HCT116 (cell line): ENCODE measurements around the gene WIPF3. TPM values are rescaled to one million over a fixed set of nuclear protein-coding genes. Genes with fewer than 3 reads are reported as not detected.

ENCODE experiments used
- ATAC-seq: fragments of 200-7000 bp; cut with Tn5 transposase; 2 replicates; pipeline ENCODE4 v1.9.1; 2020; ENCODE audit warnings: mild to moderate bottlenecking, moderate library complexity
- BruUV-seq: library from RNA; stranded (reverse); fragments of 400-500 nt; replicated peaks from 2 replicates; lab custom pipeline; 2021; lab: Mats Ljungman, UMichigan
- CTCF ChIA-PET: fragments of 300-600 bp; sonication (Branson Sonifier 250); formaldehyde crosslinking; loops from one replicate; lab custom pipeline; 2021; ENCODE audit warnings: antibody characterized with exemption; lab: Charles Lee
- POLR2A ChIA-PET: fragments of 300-600, 350-600 bp; sonication (Branson Sonifier 250); formaldehyde crosslinking; loops from one replicate; lab custom pipeline; 2021; ENCODE audit warnings: antibody characterized with exemption; lab: Charles Lee
- RAD21 ChIA-PET, 2 experiments: fragments of 300-600 bp; sonication (Branson Sonifier 250); formaldehyde crosslinking; loops; one replicate each; lab custom pipeline; 2023; ENCODE audit warnings: low total read pairs in 2 of 2; ENCODE audit not compliant: uncharacterized antibody in 2 of 2, unreplicated experiment in 2 of 2, low non-redundant PET in 1 of 2; lab: Charles Lee
- DNase-seq: peaks from one replicate; pipeline ENCODE4 v3.0.0-alpha.2; 2010; ENCODE audit warnings: low read depth, low spot score
- H2AFZ ChIP-seq: fragments of 200-600 bp; shearing (Covaris generic), sonication (generic); 2 replicates; pipeline ENCODE4 v1.6.1; 2017; ENCODE audit warnings: low read depth, mixed run types, mixed read lengths, antibody characterized with exemption, low read length; ENCODE audit not compliant: poor library complexity, severe bottlenecking
- H3K27ac ChIP-seq: 2 replicates; pipeline ENCODE4 v1.5.1; 2012; ENCODE audit warnings: low read depth, low read length
- H3K27me3 ChIP-seq: fragments of 200-600 bp; sonication (generic); 2 replicates; pipeline ENCODE4 v1.6.1; 2016; ENCODE audit warnings: mixed run types, low read length, mixed read lengths; ENCODE audit not compliant: insufficient read depth
- H3K36me3 ChIP-seq, 2 experiments: fragments of 200-500 bp in 1 of 2; fragments of 200-600 bp in 1 of 2; sonication (Bioruptor generic) in 1 of 2; sonication (generic) in 1 of 2; 2 replicates each; pipeline versions ENCODE4 v1.5.1 to v1.6.1; 2014 to 2016; ENCODE audit warnings: low read length in 2 of 2, inconsistent platforms in 1 of 2, mixed read lengths in 1 of 2, mixed run types in 1 of 2; ENCODE audit not compliant: insufficient read depth in 2 of 2, control insufficient read depth in 1 of 2
- H3K4me1 ChIP-seq, 2 experiments: fragments of 200-600 bp in 1 of 2; sonication (generic) in 1 of 2; 2 replicates each; pipeline versions ENCODE4 v1.5.1 to v1.6.1; 2012 to 2017; ENCODE audit warnings: low read length in 2 of 2, inconsistent platforms in 1 of 2, mild to moderate bottlenecking in 1 of 2, mixed read lengths in 1 of 2, mixed run types in 1 of 2, moderate library complexity in 1 of 2; ENCODE audit not compliant: insufficient read depth in 2 of 2, control insufficient read depth in 1 of 2
- H3K4me2 ChIP-seq: fragments of 200-600 bp; sonication (generic); 2 replicates; pipeline ENCODE4 v1.6.1; 2017; ENCODE audit warnings: mixed run types, low read length, mixed read lengths
- H3K4me3 ChIP-seq, 2 experiments: fragments of 200-600 bp in 1 of 2; sonication (generic) in 1 of 2; replicated peaks in 1 of 2; 2 replicates each; pipeline ENCODE4 v1.5.1; 2011 to 2016; ENCODE audit warnings: low read length in 2 of 2, control low read depth in 1 of 2, low read depth in 1 of 2, mild to moderate bottlenecking in 1 of 2, mixed read lengths in 1 of 2, mixed run types in 1 of 2
- H3K79me2 ChIP-seq: fragments of 200-600 bp; sonication (generic); 2 replicates; pipeline ENCODE4 v1.6.1; 2017; ENCODE audit warnings: mild to moderate bottlenecking, mixed run types, low read length, moderate library complexity, mixed read lengths; ENCODE audit not compliant: insufficient read depth
- H3K9ac ChIP-seq: fragments of 200-600 bp; sonication (generic); 2 replicates; pipeline ENCODE4 v1.6.1; 2016; ENCODE audit warnings: low read length, mixed read lengths
- H3K9me2 ChIP-seq: fragments of 200-600 bp; sonication (generic), shearing (Covaris generic); 2 replicates; pipeline ENCODE4 v1.6.1; 2017; ENCODE audit warnings: mixed run types, mild to moderate bottlenecking, moderate library complexity; ENCODE audit not compliant: insufficient read depth
- H3K9me3 ChIP-seq, 2 experiments: fragments of 200-500 bp in 1 of 2; fragments of 200-600 bp in 1 of 2; sonication (Bioruptor generic) in 1 of 2; sonication (generic) in 1 of 2; 2 replicates each; pipeline ENCODE4 v1.6.1; 2014 to 2017; ENCODE audit warnings: low read length in 2 of 2, mixed read lengths in 2 of 2, inconsistent platforms in 1 of 2, low read depth in 1 of 2, mild to moderate bottlenecking in 1 of 2, mixed run types in 1 of 2, moderate library complexity in 1 of 2; ENCODE audit not compliant: control insufficient read depth in 1 of 2, insufficient read depth in 1 of 2
- H4K20me1 ChIP-seq: fragments of 200-600 bp; sonication (generic), shearing (Covaris generic); 2 replicates; pipeline ENCODE4 v1.6.1; 2017; ENCODE audit warnings: mixed run types, mild to moderate bottlenecking, moderate library complexity; ENCODE audit not compliant: insufficient read depth
- ATF3 ChIP-seq: IDR thresholded peaks from 2 replicates; pipeline ENCODE4 v1.6.1; 2012
- CTCF ChIP-seq, 3 experiments: fragments of 200-600 bp in 1 of 3; sonication (generic) in 1 of 3; IDR thresholded peaks in 2 of 3; conservative IDR thresholded peaks in 1 of 3; 2 replicates each; pipeline ENCODE4 v1.5.1; 2012 to 2017; ENCODE audit warnings: low read depth in 2 of 3, low read length in 2 of 3, antibody characterized with exemption in 1 of 3, borderline replicate concordance in 1 of 3, control low read depth in 1 of 3, mild to moderate bottlenecking in 1 of 3, mixed read lengths in 1 of 3, mixed run types in 1 of 3, moderate library complexity in 1 of 3; ENCODE audit not compliant: insufficient read depth in 1 of 3
- EGR1 ChIP-seq: IDR thresholded peaks from 2 replicates; pipeline ENCODE4 v1.6.1; 2012; ENCODE audit warnings: low read depth
- ELF1 ChIP-seq: IDR thresholded peaks from 2 replicates; pipeline ENCODE4 v1.6.1; 2012; ENCODE audit warnings: low read depth, borderline replicate concordance
- JUND ChIP-seq: IDR thresholded peaks from 2 replicates; pipeline ENCODE4 v1.6.1; 2012
- MAX ChIP-seq: IDR thresholded peaks from 2 replicates; pipeline ENCODE4 v1.6.1; 2012
- POLR2A ChIP-seq: IDR thresholded peaks from 2 replicates; pipeline ENCODE4 v1.7.0; 2011; ENCODE audit warnings: borderline replicate concordance; ENCODE audit not compliant: insufficient read depth, insufficient read length; ENCODE audit errors: extremely low read depth
- POLR2AphosphoS5 ChIP-seq: IDR thresholded peaks from 2 replicates; pipeline ENCODE4 v1.6.1; 2011; ENCODE audit warnings: mild to moderate bottlenecking, low read depth, low read length, moderate library complexity
- SIN3A ChIP-seq: IDR thresholded peaks from 2 replicates; pipeline ENCODE4 v1.6.1; 2012; ENCODE audit warnings: low read depth
- SRF ChIP-seq: IDR thresholded peaks from 2 replicates; pipeline ENCODE4 v1.6.1; 2012; ENCODE audit warnings: low read depth
- TCF7L2 ChIP-seq: IDR thresholded peaks from 2 replicates; pipeline ENCODE4 v1.7.0; 2011; ENCODE audit warnings: borderline replicate concordance, inconsistent platforms; ENCODE audit not compliant: insufficient read depth, insufficient read length; ENCODE audit errors: extremely low read depth
- ZFX ChIP-seq: fragments of 450-650 bp; IDR thresholded peaks from 2 replicates; pipeline ENCODE4 v1.6.1; 2017
- intact Hi-C: fragments of 100-400 bp; cut with micrococcal nuclease; formaldehyde crosslinking; loops from 2 replicates; pipeline ENCODE4 v1.10.0; 2022
- total RNA-seq: library from RNA; stranded (reverse); gene quantifications from one replicate; pipeline ENCODE4 v1.2.1, GENCODE V29; 2021; ENCODE audit not compliant: unreplicated experiment

The WIPF3 gene
- total RNA-seq, 1 experiment from 2014 or later, result 8.6 TPM

GRCh38 chr7:29955075-29955792 is 148.9 kb downstream of the WIPF3 start (continued):
- no peak for TF ChIP-seq EGR1
- no peak for TF ChIP-seq MAX
- no peak for TF ChIP-seq TCF7L2

GRCh38 chr7:29955799-29956486 is 149.6 kb downstream of the WIPF3 start:
- Histone ChIP-seq H3K27ac (no peak overlapping the region), H3K9me3 (no peaks in the 10 kb centered on the region), H3K27me3 (no peaks in the 10 kb centered on the region), H3K79me2 (peaks cover 16% of the 10 kb centered on the region; the same call in 1 of the 2 replicates)
- CTCF ChIA-PET, result no interaction called here
- intact Hi-C loops, result no loop called here
- no peak for ATAC-seq
- no TSS peak for BruUV-seq
- TF ChIP-seq ELF1 (no peak), ATF3 (no peak), SIN3A (no peak), POLR2AphosphoS5 (no peak), ZFX (no peak), POLR2A (no peak), CTCF (IDR thresholded peaks at IDR 0.05 in 2 of 3, conservative IDR thresholded peaks at IDR 0.05 in 1 of 3; ENCODE audit: borderline replicate concordance in 1 of 3, insufficient read depth in 1 of 3, low read depth in 2 of 3, low read length in 2 of 3) (no peak), EGR1 (no peak), JUND (no peak), SRF (no peak)
- TF ChIP-seq, all 23 proteins: peak for 0
- ChIA-PET RAD21 (no interaction called here), POLR2A (no interaction called here)
- H3K9me2 ChIP-seq, result no peaks in the 10 kb centered on the region
- H2AFZ ChIP-seq, result no peak overlapping the region
- H3K9ac ChIP-seq, result no peak overlapping the region
- H3K4me3 ChIP-seq, result no peak overlapping the region
- H3K4me2 ChIP-seq, result no peak overlapping the region
- H3K36me3 ChIP-seq, result peaks cover 11 to 29% of the 10 kb centered on the region in 2 experiments; a peak in 3 of 4 replicates
- no peaks in the 10 kb centered on the region for H4K20me1 ChIP-seq
- no peaks in the 10 kb centered on the region for H3K4me1 ChIP-seq
- no peak for DNase-seq
